Endometrial microvascular endothelial cells (primary cell): ENCODE results near the gene CSMD2. TPM values are rescaled to one million over a fixed set of nuclear protein-coding genes. Genes with fewer than 3 reads are reported as not detected.

ENCODE experiments used
- in situ Hi-C: cut with HindIII; loops from 2 replicates; pipeline ENCODE4 v1.10.0; 2017; ENCODE audit warnings: low sequenced_read_pairs, low pct_unique_long_range_greater_than_20kb; ENCODE audit errors: inconsistent ontology term
- total RNA-seq: library from RNA; depleted of rRNA; stranded (reverse); fragments of >200 nt; gene quantifications from one replicate; pipeline ENCODE4 v1.2.3, GENCODE V29; 2015; ENCODE audit errors: inconsistent ontology term

Gene CSMD2
- total RNA-seq, 1 donor from 2014 or later, result 0.28 TPM

DNA sequence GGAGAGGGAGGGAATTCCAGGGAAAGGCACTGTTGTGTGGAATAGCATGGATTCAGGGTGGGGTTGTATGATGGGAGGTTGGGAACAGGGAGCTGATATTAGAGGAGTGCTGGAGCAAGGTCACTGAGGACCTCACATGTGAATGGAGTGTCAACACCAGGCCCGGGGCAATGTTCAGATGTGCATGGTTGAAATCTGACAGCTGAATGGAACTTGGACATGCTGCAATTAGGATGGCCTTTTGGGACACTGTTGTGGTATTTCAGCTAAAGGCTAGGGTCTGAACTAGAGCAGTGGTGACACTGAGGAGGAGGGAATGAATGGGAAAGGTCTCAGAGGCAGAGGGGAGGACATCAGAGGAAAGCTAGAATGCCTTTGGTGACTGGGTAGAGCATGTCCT, 667.6 kb downstream of the CSMD2 start:
- in situ Hi-C loops, result no loop called here

DNA sequence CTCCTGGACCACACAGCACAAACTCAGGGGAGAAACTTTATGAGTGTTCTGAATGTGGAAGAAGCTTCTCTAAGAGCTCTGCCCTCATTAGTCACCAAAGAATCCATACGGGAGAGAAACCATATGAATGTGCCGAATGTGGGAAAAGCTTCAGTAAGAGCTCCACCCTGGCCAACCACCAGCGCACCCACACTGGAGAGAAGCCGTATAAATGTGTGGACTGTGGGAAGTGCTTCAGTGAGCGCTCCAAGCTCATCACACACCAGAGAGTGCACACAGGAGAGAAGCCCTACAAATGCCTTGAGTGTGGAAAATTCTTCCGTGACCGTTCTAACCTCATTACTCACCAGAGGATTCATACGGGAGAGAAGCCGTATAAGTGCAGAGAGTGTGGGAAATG, 670.1 kb downstream of the CSMD2 start:
- in situ Hi-C loops, result no loop called here

DNA sequence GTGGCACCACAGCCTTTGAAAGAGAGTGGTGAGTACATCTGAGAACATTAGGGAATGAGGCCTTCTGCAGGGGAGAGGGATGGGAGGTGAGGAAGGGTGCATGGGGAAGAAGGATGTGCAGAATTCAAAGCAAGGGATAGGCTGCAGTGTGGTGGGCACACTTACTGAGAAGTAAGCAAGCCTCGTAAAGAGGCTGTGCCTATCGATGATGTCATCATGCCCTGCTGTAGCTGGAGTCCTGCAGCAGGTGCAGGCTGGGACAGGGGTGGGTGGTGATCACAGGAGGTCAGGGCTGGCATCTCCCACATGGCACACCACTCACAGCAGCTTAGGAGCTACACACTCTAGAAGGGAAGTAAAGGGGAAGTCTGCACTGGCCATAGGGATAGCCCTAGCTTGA, 676.4 kb downstream of the CSMD2 start:
- in situ Hi-C loops, result no loop called here

DNA sequence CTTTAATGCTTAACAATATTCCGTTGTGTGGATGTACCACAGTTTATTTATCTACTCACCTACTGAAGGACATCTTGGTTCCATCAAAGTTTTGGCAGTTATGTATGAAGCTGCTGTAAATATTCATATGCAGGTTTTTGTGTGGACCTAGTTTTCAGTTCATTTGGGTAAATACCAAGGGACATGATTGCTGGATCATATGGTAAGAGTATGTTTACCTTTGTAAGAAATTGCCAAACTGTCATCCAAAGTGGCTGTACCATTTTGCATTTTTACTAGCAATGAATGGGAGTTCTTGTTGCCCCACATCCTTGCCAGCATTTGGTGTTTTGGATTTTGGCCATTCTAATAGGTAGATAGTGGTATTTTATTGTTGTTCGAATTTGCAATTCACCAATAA, 682.6 kb downstream of the CSMD2 start:
- in situ Hi-C loops, result no loop called here

DNA sequence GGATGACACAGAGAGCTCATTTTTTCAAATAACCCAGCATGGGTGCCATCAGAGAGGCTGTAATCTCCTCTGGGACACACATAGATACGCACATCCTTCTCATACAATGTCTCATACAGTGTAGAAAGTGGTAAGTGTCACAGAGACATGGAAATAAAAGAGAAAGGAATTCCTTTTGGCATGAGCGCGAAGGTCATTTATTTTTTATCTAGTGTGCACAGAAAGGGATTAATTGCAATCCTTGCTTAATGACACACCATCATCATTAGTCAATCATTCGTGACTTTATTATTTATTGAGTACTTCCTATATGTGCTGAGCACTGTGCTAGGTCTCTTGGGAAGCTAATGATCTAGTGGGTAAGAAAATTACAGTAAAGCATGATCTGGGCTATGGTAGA, 687.6 kb downstream of the CSMD2 start:
- in situ Hi-C loops, result no loop called here

DNA sequence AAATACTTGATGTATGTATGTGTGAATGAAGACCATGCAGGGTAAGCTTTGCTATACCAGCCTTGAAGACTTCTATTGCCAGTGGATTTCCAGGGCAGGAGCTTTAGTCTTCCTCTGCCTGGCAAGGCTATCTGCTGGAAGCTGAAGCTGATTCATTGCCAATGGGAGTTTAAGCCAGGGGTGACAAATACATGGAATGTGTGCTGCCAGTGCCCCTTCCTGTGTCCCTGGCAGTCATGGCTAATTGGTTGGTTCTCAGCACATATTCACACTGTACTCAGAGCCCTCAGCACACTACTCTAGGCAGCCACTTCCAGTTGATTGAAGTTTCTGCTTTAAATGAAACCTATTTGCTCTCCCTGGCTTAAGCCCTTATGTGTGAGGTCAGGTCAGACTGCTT, 691.1 kb downstream of the CSMD2 start:
- in situ Hi-C loops, result no loop called here

DNA sequence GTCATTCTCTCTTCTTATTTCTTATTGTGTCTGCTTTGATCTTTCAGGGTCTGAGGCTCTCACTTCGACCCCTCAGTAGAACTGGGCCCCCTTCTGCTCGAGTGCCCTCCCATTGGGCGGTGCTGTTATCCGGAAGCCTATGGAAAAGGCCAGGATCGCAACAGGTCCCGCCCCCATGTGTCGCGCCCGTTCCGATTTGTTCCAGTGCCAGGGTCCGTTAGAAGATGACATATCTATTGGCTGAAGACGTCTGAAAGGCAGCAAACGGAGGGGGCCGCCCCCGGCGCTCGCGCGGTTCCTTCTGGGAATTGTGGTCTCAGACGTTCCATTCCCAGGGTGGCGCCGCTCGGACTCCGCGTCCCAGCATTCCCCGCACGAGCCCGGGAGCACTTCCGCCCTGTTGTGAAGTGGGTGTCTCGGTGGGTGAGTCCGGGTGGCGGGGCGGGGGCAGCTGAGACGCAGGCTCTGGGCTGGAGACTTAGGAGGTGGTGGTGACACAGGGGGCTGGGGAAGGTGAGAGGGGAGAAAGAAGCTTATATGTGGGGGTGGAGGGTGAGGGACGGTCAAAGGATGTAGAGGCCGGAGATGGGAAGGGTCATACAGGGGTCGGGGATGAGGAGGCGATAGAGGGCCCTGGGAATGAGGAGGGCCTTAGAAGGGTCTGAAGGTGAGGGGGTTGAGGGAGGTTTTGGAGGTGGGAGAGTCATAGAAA, 692.6 kb downstream of the CSMD2 start, which contains the start of gene ZSCAN20:
ZSCAN20 (plus strand) TSS at position 377 of the 712 bp plus-strand sequence. CDS start 6,644 bp downstream, outside the sequence.
- in situ Hi-C loops, result no loop called here

DNA sequence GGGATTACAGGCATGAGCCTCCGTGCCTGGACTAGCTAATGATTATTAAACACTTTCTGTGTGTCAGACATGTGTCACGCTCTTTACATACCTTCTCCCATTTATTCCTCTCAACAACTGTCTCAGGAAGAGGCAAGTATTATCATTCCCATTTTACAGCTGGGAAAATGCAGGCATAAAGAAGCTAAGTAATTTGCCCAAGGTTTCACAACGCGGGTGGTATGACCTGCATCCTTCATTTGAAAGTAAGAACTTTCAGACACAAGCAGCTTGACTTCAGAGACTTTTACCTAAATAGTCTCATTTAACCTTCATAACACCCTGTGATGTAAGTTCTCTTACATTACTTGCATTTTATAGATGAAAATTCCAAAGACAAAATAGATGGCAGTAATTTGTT, 693.6 kb downstream of the CSMD2 start:
- in situ Hi-C loops, result no loop called here

DNA sequence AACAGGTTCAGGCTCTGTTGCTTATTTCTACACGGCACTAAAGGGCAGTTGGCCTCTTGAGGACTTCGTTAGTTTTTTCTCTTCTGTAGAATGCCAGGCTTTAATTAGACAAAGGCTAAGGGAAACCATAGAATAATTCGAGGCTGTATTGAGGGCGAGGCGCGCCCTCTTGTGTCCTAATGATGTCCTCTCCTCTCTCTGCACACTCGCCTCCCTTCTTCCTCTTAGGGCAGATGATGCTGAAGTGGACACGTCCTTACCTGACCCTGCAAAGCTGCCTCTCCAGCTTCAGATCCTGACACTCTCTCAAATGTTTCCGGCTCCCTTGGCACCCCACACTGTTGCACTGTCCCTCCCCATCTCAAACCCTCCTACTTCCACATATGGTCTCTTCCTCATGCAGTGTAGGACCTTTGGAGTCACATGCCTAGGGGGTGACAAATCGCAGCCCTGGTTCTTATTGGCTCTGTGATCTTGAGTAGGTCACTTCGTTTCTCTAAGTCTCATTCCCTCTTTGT, 694.5 kb downstream of the CSMD2 start:
- in situ Hi-C loops, result no loop called here

DNA sequence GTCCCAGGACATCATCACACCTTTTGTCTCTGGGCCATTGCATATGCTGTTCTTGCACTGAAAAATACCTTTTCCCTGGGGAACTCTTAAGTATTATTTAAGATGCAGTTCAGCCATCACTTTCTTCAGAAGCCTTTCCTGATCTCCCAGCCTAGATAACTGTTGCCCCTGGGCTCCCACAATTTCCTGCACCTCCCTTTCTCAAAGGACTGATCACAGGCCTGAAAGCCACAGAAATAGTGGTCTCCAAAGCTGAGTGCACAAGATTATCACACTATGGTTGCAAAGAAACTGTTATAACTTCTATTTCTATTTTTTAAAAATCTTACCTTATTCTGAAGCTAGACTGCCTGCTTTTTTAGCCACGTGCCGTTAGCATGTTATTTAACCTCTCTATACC, 695.3 kb downstream of the CSMD2 start:
- in situ Hi-C loops, result no loop called here

DNA sequence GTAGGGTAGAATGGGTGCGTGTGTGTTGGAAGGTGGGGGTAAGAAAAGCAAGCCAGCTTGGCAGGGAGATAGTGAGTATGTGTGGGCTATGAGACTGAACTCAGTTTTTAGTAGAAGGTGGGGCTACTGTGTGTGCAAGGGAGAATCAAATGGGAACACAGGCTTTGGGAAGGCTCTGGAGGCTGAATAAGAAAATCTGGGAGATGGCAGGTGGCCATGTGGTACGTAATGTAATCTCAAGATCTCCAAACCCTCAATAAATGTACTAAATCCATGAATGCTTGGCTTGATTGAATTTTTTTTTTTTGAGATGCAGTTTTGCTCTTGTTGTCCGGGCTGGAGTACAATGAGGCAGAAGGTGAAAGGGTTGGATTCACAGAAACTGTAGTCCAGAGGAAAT, 696.1 kb downstream of the CSMD2 start:
- in situ Hi-C loops, result no loop called here

DNA sequence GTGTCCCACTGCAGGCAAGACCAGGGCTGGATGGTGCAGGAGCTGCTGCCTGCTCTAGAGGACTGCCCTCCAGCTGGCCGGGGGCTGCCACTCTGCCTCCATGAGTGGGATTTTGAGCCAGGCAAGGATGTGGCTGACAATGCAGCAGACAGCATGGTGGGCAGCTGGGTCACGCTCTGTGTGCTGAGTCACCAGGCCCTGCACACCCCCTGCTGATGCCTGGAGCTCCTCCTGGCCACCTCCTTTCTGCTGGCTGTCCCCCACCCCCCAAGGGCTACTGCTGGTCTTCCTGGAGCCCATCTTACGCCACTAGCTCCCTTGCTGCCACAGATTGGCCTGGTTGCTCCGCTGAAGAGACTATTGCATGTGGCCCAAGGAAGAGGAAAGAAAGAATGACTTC, 696.5 kb downstream of the CSMD2 start:
- in situ Hi-C loops, result no loop called here

DNA sequence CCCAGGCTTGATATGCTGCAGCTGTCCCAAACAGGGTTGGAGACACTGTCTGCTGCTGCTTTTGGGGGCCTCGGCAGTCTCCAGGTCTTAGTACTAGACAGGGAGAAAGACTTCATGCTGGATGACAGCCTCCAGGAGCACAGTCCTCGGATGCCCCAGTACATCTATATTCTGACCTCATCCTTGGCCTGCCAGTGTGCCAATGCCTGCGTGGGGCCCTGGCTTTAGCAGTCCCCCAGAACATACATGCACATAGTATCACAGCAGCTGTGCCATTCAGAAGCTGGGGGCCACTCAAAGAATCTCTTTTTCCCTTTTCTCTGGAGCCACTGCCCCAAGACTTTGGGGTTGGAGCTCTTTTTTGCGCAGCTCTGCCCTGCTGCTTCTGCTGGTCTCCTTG, 697.0 kb downstream of the CSMD2 start:
- in situ Hi-C loops, result no loop called here

DNA sequence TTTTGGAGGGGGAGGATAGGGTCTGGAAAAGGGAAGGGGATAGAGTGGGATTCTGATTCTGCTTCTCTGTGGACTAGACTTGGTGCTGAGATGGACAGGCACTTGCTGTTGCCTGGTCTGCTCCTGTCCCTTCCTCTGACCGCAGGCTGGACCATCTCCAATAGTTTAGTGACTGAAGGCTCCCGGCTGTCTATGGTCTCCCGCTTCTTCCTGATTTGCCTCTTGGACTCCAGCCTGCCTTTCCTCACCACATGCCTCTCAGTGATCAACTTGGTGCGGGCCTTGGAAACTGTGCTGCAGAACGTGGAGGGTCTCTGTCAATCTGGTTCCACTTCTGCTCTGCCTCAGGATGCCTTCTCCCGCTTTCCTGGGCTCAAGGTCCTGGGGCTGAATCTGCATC, 698.9 kb downstream of the CSMD2 start:
- in situ Hi-C loops, result no loop called here

DNA sequence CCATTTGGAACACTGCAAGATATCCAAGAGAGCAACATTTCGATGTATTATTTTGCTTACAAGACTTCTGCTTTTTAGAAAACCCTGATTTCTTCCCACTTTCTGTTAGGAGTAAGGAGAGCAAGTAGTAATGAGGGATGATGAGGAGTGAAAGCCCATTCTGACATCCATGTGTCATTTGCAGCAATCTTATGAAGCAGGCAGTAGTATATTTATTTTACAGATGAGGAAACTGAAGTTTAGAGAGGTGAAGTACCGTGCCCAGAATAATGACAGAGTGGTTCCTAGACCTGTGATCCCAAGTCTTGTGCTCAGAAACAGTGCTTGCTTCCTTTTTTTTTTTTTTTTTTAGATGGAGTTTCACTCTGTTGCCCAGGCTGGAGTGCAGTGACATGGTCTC, 699.7 kb downstream of the CSMD2 start:
- in situ Hi-C loops, result no loop called here

DNA sequence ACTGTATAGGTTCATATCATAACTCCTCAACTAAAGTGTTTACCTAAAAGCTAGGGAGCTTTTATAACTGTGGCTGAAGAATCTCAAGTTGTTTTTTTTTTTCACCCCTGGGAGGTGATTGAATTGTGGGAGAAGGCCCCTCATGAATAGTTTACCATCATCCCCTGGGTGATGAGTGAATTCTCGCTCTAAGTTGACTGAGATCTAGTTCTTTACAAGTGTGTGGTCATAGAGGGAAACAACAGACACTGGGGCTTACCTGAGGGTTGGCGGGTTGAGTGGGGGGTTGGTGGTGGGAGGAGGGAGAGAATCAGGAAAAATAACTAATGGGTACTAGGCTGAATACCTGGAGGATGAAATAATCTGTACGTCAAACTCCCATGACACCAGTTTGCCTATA, 700.5 kb downstream of the CSMD2 start:
- in situ Hi-C loops, result no loop called here

Other genes starting within 250 kb of the CSMD2 start
- gene C1orf94, start 11.7 kb upstream of the CSMD2 start, total RNA-seq, result not detected